Peyer's patch (tissue), 4 donors: ENCODE data around the gene HELZ. TPM values are rescaled to one million over a fixed set of nuclear protein-coding genes. Genes with fewer than 3 reads are reported as not detected.

Experiments used
- DNase-seq, 3 donors: peaks; one replicate each; pipeline ENCODE4 v3.0.0-alpha.2; 2017 to 2019
- H3K27ac ChIP-seq, 4 donors: fragments of 200-600 bp; sonication (generic); one replicate each; pipeline ENCODE4 v1.5.1; 2016 to 2019
- H3K27me3 ChIP-seq, 2 donors: fragments of 200-600 bp; sonication (generic); one replicate each; pipeline ENCODE4 v1.5.1; 2019
- H3K36me3 ChIP-seq, 3 donors: fragments of 200-600 bp; sonication (generic); one replicate each; pipeline ENCODE4 v1.5.1; 2016 to 2019
- H3K4me1 ChIP-seq, 4 donors: fragments of 200-600 bp; sonication (generic); one replicate each; pipeline ENCODE4 v1.5.1; 2016 to 2019
- H3K4me3 ChIP-seq, 4 donors: fragments of 200-600 bp; sonication (generic); 1 replicate in 3 of 4; 2 replicates in 1 of 4; pipeline ENCODE4 v1.5.1; 2016 to 2019; ENCODE audit warnings: mild to moderate bottlenecking in 1 of 4
- H3K9me3 ChIP-seq, 4 donors: fragments of 200-600 bp; sonication (generic); one replicate each; pipeline ENCODE4 v1.5.1; 2016 to 2019; ENCODE audit warnings: mild to moderate bottlenecking in 1 of 4
- CTCF ChIP-seq, 6 experiments: fragments of 450-650 bp in 4 of 6; fragments of 200-600 bp in 2 of 6; sonication (generic) in 1 of 6; IDR thresholded peaks; one replicate each; pipeline ENCODE4 v1.5.1; 2017 to 2019; ENCODE audit warnings: antibody characterized with exemption in 6 of 6, mild to moderate bottlenecking in 3 of 6, moderate library complexity in 1 of 6
- POLR2A ChIP-seq, 2 donors: fragments of 450-650 bp; IDR thresholded peaks; one replicate each; pipeline ENCODE4 v1.5.1; 2017; ENCODE audit warnings: antibody characterized with exemption in 2 of 2, mild to moderate bottlenecking in 2 of 2, moderate library complexity in 2 of 2
- total RNA-seq, 4 donors: library from RNA; depleted of rRNA; stranded (reverse); fragments of >200 nt; gene quantifications; one replicate each; pipeline ENCODE4 v1.1.0, GENCODE V29; 2016

HELZ gene
- total RNA-seq, 4 donors from 2014 or later: 37.1 to 124 (median 58.8) TPM

GRCh38 chr17:67243284-67243683 is 1.7 kb downstream of the HELZ start:
- Histone ChIP-seq H3K27ac (no peak overlapping the region), H3K27me3 (no peaks in the 10 kb centered on the region), H3K4me1 (peaks cover 0 to 39% (median 3%) of the 10 kb centered on the region in 4 donors), H3K4me3 (peak overlapping the region in 2 of 4 donors; percentile 91 to 98), H3K36me3 (peaks cover 0 to 21% (median 7%) of the 10 kb centered on the region in 3 donors), H3K9me3 (no peaks in the 10 kb centered on the region)
- no peak for TF ChIP-seq CTCF (IDR thresholded peaks at IDR 0.05)
- no peak for TF ChIP-seq POLR2A (IDR thresholded peaks at IDR 0.05)
- DNase-seq: no peak

- H3K4me1 ChIP-seq: peaks cover 0 to 34% (median 3%) of the 10 kb centered on the region in 4 donors
- no peak overlapping the region for H3K27ac ChIP-seq
- H3K27me3 ChIP-seq: no peaks in the 10 kb centered on the region
- H3K36me3 ChIP-seq: peaks cover 0 to 34% (median 7%) of the 10 kb centered on the region in 3 donors
- H3K9me3 ChIP-seq: no peaks in the 10 kb centered on the region
- DNase-seq: no peak
- no peak overlapping the region for H3K4me3 ChIP-seq
- TF ChIP-seq POLR2A (IDR thresholded peaks at IDR 0.05) (no peak), CTCF (IDR thresholded peaks at IDR 0.05) (no peak)
Measured at GRCh38 chr17:67241719-67242341, 3.2 kb downstream of the HELZ start.

- no peak overlapping the region for H3K27ac ChIP-seq
- H3K4me1 ChIP-seq: peaks cover 0 to 27% (median 0%) of the 10 kb centered on the region in 4 donors
- DNase-seq: peak in 1 of 3 donors; percentile 18
- no peaks in the 10 kb centered on the region for H3K27me3 ChIP-seq
- H3K9me3 ChIP-seq: no peaks in the 10 kb centered on the region
- H3K36me3 ChIP-seq: peaks cover 0 to 54% (median 7%) of the 10 kb centered on the region in 3 donors
- H3K4me3 ChIP-seq: no peak overlapping the region
- TF ChIP-seq POLR2A (IDR thresholded peaks at IDR 0.05): no peak
- TF ChIP-seq CTCF (IDR thresholded peaks at IDR 0.05): no peak
Measured at GRCh38 chr17:67239597-67239996, 5.4 kb downstream of the HELZ start.

GRCh38 chr17:67238991-67239390 is 6.0 kb downstream of the HELZ start:
- H3K27me3 ChIP-seq: no peaks in the 10 kb centered on the region
- H3K27ac ChIP-seq: no peak overlapping the region
- H3K9me3 ChIP-seq: no peaks in the 10 kb centered on the region
- H3K36me3 ChIP-seq: peaks cover 0 to 58% (median 7%) of the 10 kb centered on the region in 3 donors
- DNase-seq: no peak
- no peak overlapping the region for H3K4me3 ChIP-seq
- peaks cover 0 to 26% (median 0%) of the 10 kb centered on the region in 4 donors for H3K4me1 ChIP-seq
- TF ChIP-seq CTCF (IDR thresholded peaks at IDR 0.05) (no peak), POLR2A (IDR thresholded peaks at IDR 0.05) (no peak)

- H3K9me3 ChIP-seq: no peaks in the 10 kb centered on the region
- no peaks in the 10 kb centered on the region for H3K27me3 ChIP-seq
- peaks cover 0 to 45% (median 0%) of the 10 kb centered on the region in 3 donors for H3K36me3 ChIP-seq
- no peak overlapping the region for H3K27ac ChIP-seq
- H3K4me1 ChIP-seq: no peaks in the 10 kb centered on the region
- TF ChIP-seq CTCF (IDR thresholded peaks at IDR 0.05): no peak
- no peak for TF ChIP-seq POLR2A (IDR thresholded peaks at IDR 0.05)
- no peak overlapping the region for H3K4me3 ChIP-seq
- DNase-seq: no peak
Measured at GRCh38 chr17:67232441-67232840, 12.6 kb downstream of the HELZ start.
